ENCODE measurements around the gene FGFBP3.

The FGFBP3 gene

GRCh38 chr10:91864099-91864498 is 45.2 kb downstream of the FGFBP3 start:
- no peaks in the 10 kb centered on the region for H3K79me2 ChIP-seq (ENCODE audit: insufficient read depth, low read length)
- no peaks in the 10 kb centered on the region for H3K9me3 ChIP-seq (ENCODE audit: low read length)
- H3K9ac ChIP-seq (ENCODE audit: low read length) = no peak overlapping the region
- TF ChIP-seq EZH2 (IDR thresholded peaks at IDR 0.05; ENCODE audit: borderline replicate concordance, low read length) = no peak
- TF ChIP-seq, protein P1, sequence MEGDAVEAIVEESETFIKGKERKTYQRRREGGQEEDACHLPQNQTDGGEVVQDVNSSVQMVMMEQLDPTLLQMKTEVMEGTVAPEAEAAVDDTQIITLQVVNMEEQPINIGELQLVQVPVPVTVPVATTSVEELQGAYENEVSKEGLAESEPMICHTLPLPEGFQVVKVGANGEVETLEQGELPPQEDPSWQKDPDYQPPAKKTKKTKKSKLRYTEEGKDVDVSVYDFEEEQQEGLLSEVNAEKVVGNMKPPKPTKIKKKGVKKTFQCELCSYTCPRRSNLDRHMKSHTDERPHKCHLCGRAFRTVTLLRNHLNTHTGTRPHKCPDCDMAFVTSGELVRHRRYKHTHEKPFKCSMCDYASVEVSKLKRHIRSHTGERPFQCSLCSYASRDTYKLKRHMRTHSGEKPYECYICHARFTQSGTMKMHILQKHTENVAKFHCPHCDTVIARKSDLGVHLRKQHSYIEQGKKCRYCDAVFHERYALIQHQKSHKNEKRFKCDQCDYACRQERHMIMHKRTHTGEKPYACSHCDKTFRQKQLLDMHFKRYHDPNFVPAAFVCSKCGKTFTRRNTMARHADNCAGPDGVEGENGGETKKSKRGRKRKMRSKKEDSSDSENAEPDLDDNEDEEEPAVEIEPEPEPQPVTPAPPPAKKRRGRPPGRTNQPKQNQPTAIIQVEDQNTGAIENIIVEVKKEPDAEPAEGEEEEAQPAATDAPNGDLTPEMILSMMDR (IDR thresholded peaks at IDR 0.05; ENCODE audit: low read length) = no peak
- no peak overlapping the region for H3K27ac ChIP-seq (ENCODE audit: low read depth, low read length, poor library complexity, severe bottlenecking)
- H3K4me2 ChIP-seq (ENCODE audit: low read length) = no peak overlapping the region
- peaks cover 35% of the 10 kb centered on the region for H3K36me3 ChIP-seq (ENCODE audit: insufficient read depth, low read length)
- H4K20me1 ChIP-seq (ENCODE audit: insufficient read depth, low read length) = no peaks in the 10 kb centered on the region
- H3K4me1 ChIP-seq (ENCODE audit: insufficient read depth, low read length, severe bottlenecking) = no peaks in the 10 kb centered on the region
- H2AFZ ChIP-seq (ENCODE audit: low read length) = no peak overlapping the region
- H3K27me3 ChIP-seq (ENCODE audit: insufficient read depth, low read length) = no peaks in the 10 kb centered on the region
- no peak overlapping the region for H3K4me3 ChIP-seq (ENCODE audit: low read depth, low read length, poor library complexity, severe bottlenecking)
- no peaks in the 10 kb centered on the region for H3F3A ChIP-seq (ENCODE audit: insufficient read depth, low read length)
- no peaks in the 10 kb centered on the region for H3K9me2 ChIP-seq (ENCODE audit: low read depth, low read length)

GRCh38 chr10:91860885-91861284 is 48.4 kb downstream of the FGFBP3 start:
- H3K79me2 ChIP-seq (ENCODE audit: insufficient read depth, low read length) = no peaks in the 10 kb centered on the region
- TF ChIP-seq, protein P1 (IDR thresholded peaks at IDR 0.05; ENCODE audit: low read length) = no peak
- TF ChIP-seq EZH2 (IDR thresholded peaks at IDR 0.05; ENCODE audit: borderline replicate concordance, low read length) = no peak
- H2AFZ ChIP-seq (ENCODE audit: low read length) = no peak overlapping the region
- H3K9ac ChIP-seq (ENCODE audit: low read length) = no peak overlapping the region
- no peak overlapping the region for H3K4me3 ChIP-seq (ENCODE audit: low read depth, low read length, poor library complexity, severe bottlenecking)
- H3K27me3 ChIP-seq (ENCODE audit: insufficient read depth, low read length) = no peaks in the 10 kb centered on the region
- H3K9me2 ChIP-seq (ENCODE audit: low read depth, low read length) = no peaks in the 10 kb centered on the region
- no peaks in the 10 kb centered on the region for H4K20me1 ChIP-seq (ENCODE audit: insufficient read depth, low read length)
- H3K4me1 ChIP-seq (ENCODE audit: insufficient read depth, low read length, severe bottlenecking) = no peaks in the 10 kb centered on the region
- no peak overlapping the region for H3K4me2 ChIP-seq (ENCODE audit: low read length)
- no peaks in the 10 kb centered on the region for H3K9me3 ChIP-seq (ENCODE audit: low read length)
- peaks cover 50% of the 10 kb centered on the region for H3K36me3 ChIP-seq (ENCODE audit: insufficient read depth, low read length)
- no peak overlapping the region for H3K27ac ChIP-seq (ENCODE audit: low read depth, low read length, poor library complexity, severe bottlenecking)
- no peaks in the 10 kb centered on the region for H3F3A ChIP-seq (ENCODE audit: insufficient read depth, low read length)

GRCh38 chr10:91856637-91857036 is 52.6 kb downstream of the FGFBP3 start:
- H3K79me2 ChIP-seq (ENCODE audit: insufficient read depth, low read length) = no peaks in the 10 kb centered on the region
- H3K9ac ChIP-seq (ENCODE audit: low read length) = no peak overlapping the region
- no peaks in the 10 kb centered on the region for H3K9me3 ChIP-seq (ENCODE audit: low read length)
- H3K36me3 ChIP-seq (ENCODE audit: insufficient read depth, low read length) = peaks cover 38% of the 10 kb centered on the region; the same call in 1 of the 2 replicates
- no peak overlapping the region for H3K4me3 ChIP-seq (ENCODE audit: low read depth, low read length, poor library complexity, severe bottlenecking)
- H3K27ac ChIP-seq (ENCODE audit: low read depth, low read length, poor library complexity, severe bottlenecking) = no peak overlapping the region
- no peak overlapping the region for H3K4me2 ChIP-seq (ENCODE audit: low read length)
- no peaks in the 10 kb centered on the region for H3F3A ChIP-seq (ENCODE audit: insufficient read depth, low read length)
- no peaks in the 10 kb centered on the region for H3K9me2 ChIP-seq (ENCODE audit: low read depth, low read length)
- no peak overlapping the region for H2AFZ ChIP-seq (ENCODE audit: low read length)
- TF ChIP-seq EZH2 (IDR thresholded peaks at IDR 0.05; ENCODE audit: borderline replicate concordance, low read length) = no peak
- TF ChIP-seq, protein P1 (IDR thresholded peaks at IDR 0.05; ENCODE audit: low read length) = peak; percentile 19; the same call in 1 of the 2 replicates
- no peaks in the 10 kb centered on the region for H3K27me3 ChIP-seq (ENCODE audit: insufficient read depth, low read length)
- H4K20me1 ChIP-seq (ENCODE audit: insufficient read depth, low read length) = no peaks in the 10 kb centered on the region
- H3K4me1 ChIP-seq (ENCODE audit: insufficient read depth, low read length, severe bottlenecking) = no peaks in the 10 kb centered on the region

Data from OCI-LY1 (cell line).